Right lobe of liver (tissue), 4 donors: ENCODE results near the gene DCC.

Experiments
- CTCF ChIP-seq, 4 donors: fragments of 200-600 bp in 3 of 4; fragments of 450-650 bp in 1 of 4; IDR thresholded peaks; one replicate each; pipeline versions ENCODE4 v1.5.1 to v1.8.0; 2016 to 2022; ENCODE audit warnings: antibody characterized with exemption in 4 of 4, mild to moderate bottlenecking in 2 of 4
- POLR2A ChIP-seq: fragments of 450-650 bp; IDR thresholded peaks from one replicate; pipeline ENCODE4 v1.6.1; 2017; ENCODE audit warnings: antibody characterized with exemption, mild to moderate bottlenecking
- donor health status: DM: no; HTN: no; CAD: no.
- donor health status: DM: no; HTN: no; CAD: no.
- donor health status: DM: no; HTN: yes; CAD: no.

GRCh38 chr18:53417003-53417402 lies 1077.0 kb downstream of the DCC start:
- TF ChIP-seq POLR2A (no peak), CTCF (IDR thresholded peaks at IDR 0.05) (no peak)
